Esophagus squamous epithelium (tissue), 5 donors: ENCODE results near the gene RNF166. TPM values are rescaled to one million over a fixed set of nuclear protein-coding genes. Genes with fewer than 3 reads are reported as not detected.

Experiments
- DNase-seq: peaks from one replicate; lab custom pipeline; 2025; lab: John Stamatoyannopoulos, UW
- H3K27ac ChIP-seq, 4 donors: fragments of 200-600 bp; sonication (generic); one replicate each; pipeline ENCODE4 v1.5.1; 2016 to 2019; ENCODE audit warnings: mild to moderate bottlenecking in 1 of 4
- H3K27me3 ChIP-seq, 4 donors: fragments of 200-600 bp; sonication (generic); 1 replicate in 3 of 4; 2 replicates in 1 of 4; pipeline versions ENCODE4 v1.5.1 to v1.6.0; 2017 to 2021; ENCODE audit warnings: antibody characterized with exemption in 1 of 4
- H3K36me3 ChIP-seq, 3 donors: fragments of 200-600 bp; sonication (generic); one replicate each; pipeline ENCODE4 v1.5.1; 2016 to 2019
- H3K4me1 ChIP-seq, 3 donors: fragments of 200-600 bp; sonication (generic); one replicate each; pipeline ENCODE4 v1.5.1; 2017 to 2019
- H3K4me3 ChIP-seq, 4 donors: fragments of 200-600 bp; sonication (generic); 1 replicate in 3 of 4; 2 replicates in 1 of 4; pipeline ENCODE4 v1.5.1; 2016 to 2019; ENCODE audit warnings: mild to moderate bottlenecking in 2 of 4, moderate library complexity in 1 of 4
- H3K9me3 ChIP-seq, 3 donors: fragments of 200-600 bp; sonication (generic); one replicate each; pipeline ENCODE4 v1.5.1; 2016 to 2019
- POLR2A ChIP-seq, 4 donors: fragments of 450-650 bp; IDR thresholded peaks; one replicate each; pipeline ENCODE4 v1.6.1; 2017; ENCODE audit warnings: antibody characterized with exemption in 4 of 4, mild to moderate bottlenecking in 4 of 4, moderate library complexity in 3 of 4
- WGBS, 2 donors: methylation state at CpG; one replicate each; pipeline ENCODE4 v1.1.5; 2018; 5-methylcytosine and 5-hydroxymethylcytosine counted together
- intact Hi-C: fragments of 100-400 bp; cut with DNase I; formaldehyde crosslinking; loops from one replicate; pipeline ENCODE4 v1.15.0; 2022
- total RNA-seq, 4 donors: library from RNA; depleted of rRNA; stranded (reverse); fragments of >200 nt; gene quantifications; one replicate each; pipeline ENCODE4 v1.1.0, GENCODE V29; 2016
- TF ChIP-seq, protein P1 (sequence below), 6 experiments: fragments of 450-650 bp in 4 of 6; fragments of 200-600 bp in 2 of 6; sonication (generic) in 2 of 6; IDR thresholded peaks; one replicate each; pipeline ENCODE4 v1.5.1; 2016 to 2019; ENCODE audit warnings: antibody characterized with exemption in 6 of 6, mild to moderate bottlenecking in 4 of 6, moderate library complexity in 4 of 6
- donor health status: DM: yes; HTN: yes; CAD: no.

The RNF166 gene
- total RNA-seq, 4 donors from 2014 or later, result 7.1 to 16.8 (median 9.6) TPM

DNA sequence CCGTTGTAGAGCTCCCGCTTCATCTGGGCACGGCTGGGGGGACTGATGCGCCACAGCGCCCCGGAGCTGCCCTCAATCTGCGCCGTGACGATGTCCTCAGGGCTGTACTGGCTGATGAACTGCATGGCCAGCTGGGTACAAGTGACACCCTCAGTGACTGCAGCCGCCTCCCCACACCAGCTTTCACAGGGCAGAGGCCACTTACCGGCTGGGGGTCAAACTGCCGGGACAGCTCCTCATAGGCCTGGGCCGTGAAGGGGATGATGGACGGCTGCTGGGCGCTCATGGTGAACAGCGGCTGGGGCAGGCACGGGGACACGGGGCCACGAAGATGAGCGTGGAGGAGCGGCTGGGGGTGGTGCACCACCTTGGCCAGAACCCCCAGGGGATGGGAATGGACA lies 10.4 kb upstream of the RNF166 start:
- H3K27ac ChIP-seq, result no peak overlapping the region
- intact Hi-C loops, result no loop called here
- no peak for TF ChIP-seq POLR2A (IDR thresholded peaks at IDR 0.05)
- TF ChIP-seq, protein P1, sequence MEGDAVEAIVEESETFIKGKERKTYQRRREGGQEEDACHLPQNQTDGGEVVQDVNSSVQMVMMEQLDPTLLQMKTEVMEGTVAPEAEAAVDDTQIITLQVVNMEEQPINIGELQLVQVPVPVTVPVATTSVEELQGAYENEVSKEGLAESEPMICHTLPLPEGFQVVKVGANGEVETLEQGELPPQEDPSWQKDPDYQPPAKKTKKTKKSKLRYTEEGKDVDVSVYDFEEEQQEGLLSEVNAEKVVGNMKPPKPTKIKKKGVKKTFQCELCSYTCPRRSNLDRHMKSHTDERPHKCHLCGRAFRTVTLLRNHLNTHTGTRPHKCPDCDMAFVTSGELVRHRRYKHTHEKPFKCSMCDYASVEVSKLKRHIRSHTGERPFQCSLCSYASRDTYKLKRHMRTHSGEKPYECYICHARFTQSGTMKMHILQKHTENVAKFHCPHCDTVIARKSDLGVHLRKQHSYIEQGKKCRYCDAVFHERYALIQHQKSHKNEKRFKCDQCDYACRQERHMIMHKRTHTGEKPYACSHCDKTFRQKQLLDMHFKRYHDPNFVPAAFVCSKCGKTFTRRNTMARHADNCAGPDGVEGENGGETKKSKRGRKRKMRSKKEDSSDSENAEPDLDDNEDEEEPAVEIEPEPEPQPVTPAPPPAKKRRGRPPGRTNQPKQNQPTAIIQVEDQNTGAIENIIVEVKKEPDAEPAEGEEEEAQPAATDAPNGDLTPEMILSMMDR (IDR thresholded peaks at IDR 0.05), result no peak

DNA sequence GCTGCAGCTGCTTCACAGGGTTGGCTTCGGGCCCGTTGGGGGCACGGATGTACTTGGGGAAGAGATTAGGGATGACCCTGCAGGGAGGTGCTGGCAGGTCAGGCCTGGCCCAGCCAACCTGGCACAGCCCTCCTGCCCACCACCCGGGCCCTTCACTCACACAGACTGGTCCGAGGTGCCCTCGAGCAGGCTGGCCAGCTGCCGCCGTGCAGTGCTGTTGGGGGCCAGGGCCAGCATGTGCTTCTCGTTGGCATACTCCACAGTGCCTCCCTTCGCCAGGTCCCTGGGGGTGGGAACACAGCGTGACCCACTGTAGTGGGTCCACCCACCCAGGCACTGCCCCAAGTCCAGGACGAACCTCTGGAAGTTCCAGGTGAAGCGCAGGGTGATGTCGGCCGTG lies 10.0 kb upstream of the RNF166 start:
- peaks cover 0 to 5% (median 0%) of the 10 kb centered on the region in 3 donors for H3K4me1 ChIP-seq
- no peak overlapping the region for H3K4me3 ChIP-seq
- intact Hi-C loops, result no loop called here
- H3K9me3 ChIP-seq, result no peaks in the 10 kb centered on the region
- TF ChIP-seq POLR2A (IDR thresholded peaks at IDR 0.05), result no peak
- TF ChIP-seq, protein P1 (IDR thresholded peaks at IDR 0.05), result no peak
- H3K27ac ChIP-seq, result no peak overlapping the region
- 86% methylated on average over 7 of the region's 15 CpGs; no CpG with 5 or more reads in 1 of the 2 donors for WGBS, 2 donors
- DNase-seq, result no peak
- H3K27me3 ChIP-seq, result no peaks in the 10 kb centered on the region
- peaks cover 57 to 81% (median 67%) of the 10 kb centered on the region in 3 donors for H3K36me3 ChIP-seq

More for the DNA sequence above, 10.4 kb upstream of the RNF166 start:
- Histone ChIP-seq H3K4me1 (peaks cover 0 to 5% (median 0%) of the 10 kb centered on the region in 3 donors), H3K4me3 (no peak overlapping the region), H3K9me3 (no peaks in the 10 kb centered on the region), H3K27me3 (no peaks in the 10 kb centered on the region), H3K36me3 (peaks cover 61 to 85% (median 71%) of the 10 kb centered on the region in 3 donors)
- DNase-seq, result no peak
- 91 to 94% methylated on average over 6 to 8 of the region's 21 CpGs for WGBS, 2 donors

DNA sequence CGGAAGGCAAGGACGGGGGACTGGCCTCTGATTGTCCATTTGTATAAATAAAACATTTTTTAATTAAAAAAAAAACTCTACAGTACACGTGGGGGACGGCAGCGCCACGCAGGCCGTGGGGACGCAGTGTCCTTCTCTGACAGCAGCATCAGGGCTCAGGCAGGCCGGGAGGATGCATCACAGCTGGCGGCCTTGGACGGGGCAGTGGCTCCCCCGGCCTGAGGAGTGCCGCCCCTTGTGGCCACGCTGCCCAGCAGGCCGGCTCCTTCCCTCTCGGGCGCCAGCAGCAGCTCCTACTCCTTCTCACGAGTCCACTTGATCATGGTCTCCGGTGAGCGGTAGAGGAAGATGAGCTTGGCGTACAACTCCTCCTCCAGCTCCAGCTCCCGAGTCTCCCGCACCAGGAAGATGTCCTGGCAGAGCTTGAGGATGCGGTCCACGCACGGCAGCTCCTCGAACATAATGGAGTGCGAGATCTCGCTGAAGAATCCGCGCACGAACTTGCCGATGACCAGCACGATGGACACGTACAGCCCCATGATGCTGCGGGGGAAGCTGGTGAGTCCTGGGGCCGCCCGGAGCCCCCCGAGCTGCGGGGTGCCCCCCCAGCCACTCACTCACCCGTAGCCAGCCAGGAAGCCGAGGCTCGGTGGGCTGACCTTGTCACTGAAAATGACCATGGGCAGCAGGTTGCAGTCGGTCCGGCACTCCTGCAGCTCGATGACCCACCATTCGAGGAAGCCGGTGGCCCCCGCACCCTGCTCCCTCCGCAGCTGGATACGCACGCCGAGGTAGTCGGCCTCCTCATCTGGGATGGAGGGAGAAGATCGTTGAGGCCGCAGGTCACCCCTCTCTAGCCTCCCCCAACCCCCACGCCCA lies 9.3 kb upstream of the RNF166 start:
- TF ChIP-seq, protein P1 (IDR thresholded peaks at IDR 0.05), result no peak
- no peak for TF ChIP-seq POLR2A (IDR thresholded peaks at IDR 0.05)
- no peak overlapping the region for H3K27ac ChIP-seq
- H3K9me3 ChIP-seq, result no peaks in the 10 kb centered on the region
- intact Hi-C loops, result no loop called here
- H3K4me3 ChIP-seq, result no peak overlapping the region
- H3K27me3 ChIP-seq, result no peaks in the 10 kb centered on the region
- no peak for DNase-seq
- WGBS, 2 donors, result 95 to 100% methylated on average over 12 to 22 of the region's 57 CpGs
- H3K36me3 ChIP-seq, result peaks cover 51 to 75% (median 60%) of the 10 kb centered on the region in 3 donors
- peaks cover 0 to 5% (median 0%) of the 10 kb centered on the region in 3 donors for H3K4me1 ChIP-seq

DNA sequence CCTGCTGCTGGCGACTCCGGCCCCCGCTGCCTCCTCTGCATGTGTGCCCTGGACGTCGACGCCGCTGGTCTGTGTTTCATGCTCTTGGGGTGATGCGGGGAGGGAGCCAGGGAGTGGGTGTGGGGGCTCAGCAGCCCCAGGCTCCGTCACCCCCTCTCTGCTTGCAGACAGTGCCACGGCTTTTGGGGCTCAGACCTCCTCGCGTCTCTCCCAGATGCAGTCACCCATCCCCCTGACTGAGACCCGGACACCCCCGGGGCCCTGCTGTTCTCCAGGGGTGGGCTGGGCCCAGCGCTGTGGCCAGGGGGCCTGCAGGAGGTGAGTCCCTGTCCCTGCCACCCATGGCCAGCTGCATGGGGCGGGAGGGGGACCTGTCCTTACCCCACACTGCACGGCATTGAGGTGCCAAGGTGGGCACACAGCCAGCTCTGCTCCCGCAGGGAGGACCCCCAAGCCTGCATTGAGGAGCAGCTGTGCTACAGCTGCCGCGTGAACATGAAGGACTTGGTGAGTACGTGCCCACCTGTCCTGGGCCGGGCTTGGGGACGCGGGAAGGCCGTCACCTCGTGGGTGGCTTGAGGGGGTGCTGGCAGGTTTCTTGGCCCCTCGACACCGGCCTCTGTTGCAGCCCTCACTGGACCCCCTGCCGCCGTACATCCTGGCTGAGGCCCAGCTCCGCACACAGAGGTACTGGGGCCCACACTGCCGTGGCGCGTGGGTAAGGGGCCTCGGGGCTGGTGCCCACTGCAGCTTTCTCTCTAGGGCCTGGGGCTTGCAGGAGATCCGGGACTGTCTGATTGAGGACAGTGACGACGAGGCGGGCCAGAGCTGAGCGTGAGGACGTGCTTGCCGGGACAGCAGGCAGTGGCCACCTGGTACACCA lies 8.5 kb upstream of the RNF166 start:
- intact Hi-C loops, result no loop called here
- WGBS, 2 donors, result 80 to 91% methylated on average over 4 to 7 of the region's 42 CpGs
- no peak for DNase-seq
- no peak for TF ChIP-seq POLR2A (IDR thresholded peaks at IDR 0.05)
- TF ChIP-seq, protein P1 (IDR thresholded peaks at IDR 0.05), result no peak
- Histone ChIP-seq H3K4me3 (no peak overlapping the region), H3K36me3 (peaks cover 42 to 75% (median 52%) of the 10 kb centered on the region in 3 donors), H3K4me1 (peaks cover 0 to 5% (median 0%) of the 10 kb centered on the region in 3 donors), H3K27ac (no peak overlapping the region), H3K9me3 (no peaks in the 10 kb centered on the region), H3K27me3 (no peaks in the 10 kb centered on the region)
